ENCODE data around the gene GATAD2B.

Gene GATAD2B

GRCh38 chr1:153886127-153886526 is 36.6 kb downstream of the GATAD2B start:
- Histone ChIP-seq H2BK15ac (replicated peaks; ENCODE audit: low read depth) (no peak overlapping the region), H3K4me3 (ENCODE audit: low read length) (no peak overlapping the region), H2BK120ac (ENCODE audit: low read depth, low read length) (no peak overlapping the region), H3K4me1 (ENCODE audit: control insufficient read depth, low read depth, low read length) (no peaks in the 10 kb centered on the region), H3K9ac (ENCODE audit: low read length) (no peak overlapping the region), H2BK5ac (ENCODE audit: low read length) (no peak overlapping the region), H3K56ac (ENCODE audit: low read length) (no peak overlapping the region), H3K23ac (ENCODE audit: low read length) (no peak overlapping the region), H3K18ac (ENCODE audit: low read length) (no peak overlapping the region), H3K27ac (ENCODE audit: low read depth, low read length) (no peak overlapping the region), H3K79me1 (ENCODE audit: low read length) (peaks cover 9% of the 10 kb centered on the region), H3K4me2 (ENCODE audit: low read length) (no peak overlapping the region), H3K79me2 (ENCODE audit: control insufficient read depth, insufficient read depth, low read length) (peaks cover 37% of the 10 kb centered on the region), H3K36me3 (ENCODE audit: control insufficient read depth, insufficient read depth, low read length) (no peaks in the 10 kb centered on the region), H3K4ac (ENCODE audit: low read depth, low read length) (no peak overlapping the region), H2AK5ac (ENCODE audit: low read length) (no peak overlapping the region), H4K8ac (ENCODE audit: low read depth, low read length) (no peak overlapping the region), H4K5ac (ENCODE audit: low read length) (no peak overlapping the region), H3K27me3 (ENCODE audit: insufficient read depth, low read length, poor library complexity) (no peaks in the 10 kb centered on the region)
- WGBS (ENCODE audit: extremely low coverage, insufficient coverage, low lambda C conversion rate): no CpG with 5 or more reads among the region's 3 CpGs
- no peak for DNase-seq

GRCh38 chr1:153883223-153883622 is 39.5 kb downstream of the GATAD2B start:
- H2BK120ac ChIP-seq (ENCODE audit: low read depth, low read length): no peak overlapping the region
- H3K4ac ChIP-seq (ENCODE audit: low read depth, low read length): no peak overlapping the region
- 100% methylated on average over 2 of the region's 4 CpGs for WGBS (ENCODE audit: extremely low coverage, insufficient coverage, low lambda C conversion rate)
- H3K4me1 ChIP-seq (ENCODE audit: control insufficient read depth, low read depth, low read length): no peaks in the 10 kb centered on the region
- no peaks in the 10 kb centered on the region for H3K36me3 ChIP-seq (ENCODE audit: control insufficient read depth, insufficient read depth, low read length)
- no peak overlapping the region for H3K4me2 ChIP-seq (ENCODE audit: low read length)
- no peak overlapping the region for H3K9ac ChIP-seq (ENCODE audit: low read length)
- H3K27me3 ChIP-seq (ENCODE audit: insufficient read depth, low read length, poor library complexity): no peaks in the 10 kb centered on the region
- no peak overlapping the region for H3K27ac ChIP-seq (ENCODE audit: low read depth, low read length)
- H4K8ac ChIP-seq (ENCODE audit: low read depth, low read length): no peak overlapping the region
- H2BK5ac ChIP-seq (ENCODE audit: low read length): no peak overlapping the region
- no peak overlapping the region for H3K56ac ChIP-seq (ENCODE audit: low read length)
- H3K4me3 ChIP-seq (ENCODE audit: low read length): no peak overlapping the region
- H2AK5ac ChIP-seq (ENCODE audit: low read length): no peak overlapping the region
- H3K79me1 ChIP-seq (ENCODE audit: low read length): peaks cover 13% of the 10 kb centered on the region
- DNase-seq: peak; percentile 17
- peaks cover 48% of the 10 kb centered on the region for H3K79me2 ChIP-seq (ENCODE audit: control insufficient read depth, insufficient read depth, low read length)
- no peak overlapping the region for H3K23ac ChIP-seq (ENCODE audit: low read length)
- H2BK15ac ChIP-seq (replicated peaks; ENCODE audit: low read depth): no peak overlapping the region
- no peak overlapping the region for H3K18ac ChIP-seq (ENCODE audit: low read length)
- no peak overlapping the region for H4K5ac ChIP-seq (ENCODE audit: low read length)

GRCh38 chr1:153882296-153882912 is 40.4 kb downstream of the GATAD2B start:
- Histone ChIP-seq H3K4me3 (ENCODE audit: low read length) (no peak overlapping the region), H3K4me2 (ENCODE audit: low read length) (no peak overlapping the region), H2BK15ac (replicated peaks; ENCODE audit: low read depth) (no peak overlapping the region), H4K8ac (ENCODE audit: low read depth, low read length) (no peak overlapping the region), H2AK5ac (ENCODE audit: low read length) (no peak overlapping the region), H3K27ac (ENCODE audit: low read depth, low read length) (no peak overlapping the region), H3K27me3 (ENCODE audit: insufficient read depth, low read length, poor library complexity) (no peaks in the 10 kb centered on the region), H2BK120ac (ENCODE audit: low read depth, low read length) (no peak overlapping the region), H4K5ac (ENCODE audit: low read length) (no peak overlapping the region), H3K4ac (ENCODE audit: low read depth, low read length) (no peak overlapping the region), H3K9ac (ENCODE audit: low read length) (no peak overlapping the region), H2BK5ac (ENCODE audit: low read length) (no peak overlapping the region), H3K79me1 (ENCODE audit: low read length) (peaks cover 11% of the 10 kb centered on the region), H3K36me3 (ENCODE audit: control insufficient read depth, insufficient read depth, low read length) (no peaks in the 10 kb centered on the region), H3K23ac (ENCODE audit: low read length) (no peak overlapping the region), H3K18ac (ENCODE audit: low read length) (no peak overlapping the region), H3K56ac (ENCODE audit: low read length) (no peak overlapping the region), H3K79me2 (ENCODE audit: control insufficient read depth, insufficient read depth, low read length) (peaks cover 50% of the 10 kb centered on the region), H3K4me1 (ENCODE audit: control insufficient read depth, low read depth, low read length) (no peaks in the 10 kb centered on the region)
- WGBS (ENCODE audit: extremely low coverage, insufficient coverage, low lambda C conversion rate): no CpG with 5 or more reads among the region's 3 CpGs
- no peak for DNase-seq

GRCh38 chr1:153881751-153882150 is 41.0 kb downstream of the GATAD2B start:
- Histone ChIP-seq H3K4ac (ENCODE audit: low read depth, low read length) (no peak overlapping the region), H2AK5ac (ENCODE audit: low read length) (no peak overlapping the region), H4K8ac (ENCODE audit: low read depth, low read length) (no peak overlapping the region), H4K5ac (ENCODE audit: low read length) (no peak overlapping the region), H2BK15ac (replicated peaks; ENCODE audit: low read depth) (no peak overlapping the region), H3K4me3 (ENCODE audit: low read length) (no peak overlapping the region), H3K27me3 (ENCODE audit: insufficient read depth, low read length, poor library complexity) (no peaks in the 10 kb centered on the region), H3K4me1 (ENCODE audit: control insufficient read depth, low read depth, low read length) (no peaks in the 10 kb centered on the region), H2BK120ac (ENCODE audit: low read depth, low read length) (no peak overlapping the region), H3K4me2 (ENCODE audit: low read length) (no peak overlapping the region), H3K27ac (ENCODE audit: low read depth, low read length) (no peak overlapping the region), H3K79me1 (ENCODE audit: low read length) (peaks cover 11% of the 10 kb centered on the region), H2BK5ac (ENCODE audit: low read length) (no peak overlapping the region), H3K79me2 (ENCODE audit: control insufficient read depth, insufficient read depth, low read length) (peaks cover 50% of the 10 kb centered on the region), H3K9ac (ENCODE audit: low read length) (no peak overlapping the region), H3K23ac (ENCODE audit: low read length) (no peak overlapping the region), H3K36me3 (ENCODE audit: control insufficient read depth, insufficient read depth, low read length) (no peaks in the 10 kb centered on the region), H3K56ac (ENCODE audit: low read length) (no peak overlapping the region), H3K18ac (ENCODE audit: low read length) (no peak overlapping the region)
- DNase-seq: no peak
- WGBS (ENCODE audit: extremely low coverage, insufficient coverage, low lambda C conversion rate): 100% methylated on average over 2 of the region's 9 CpGs

- Histone ChIP-seq H3K4me1 (ENCODE audit: control insufficient read depth, low read depth, low read length) (no peaks in the 10 kb centered on the region), H3K4me2 (ENCODE audit: low read length) (no peak overlapping the region), H3K9ac (ENCODE audit: low read length) (no peak overlapping the region), H3K4ac (ENCODE audit: low read depth, low read length) (no peak overlapping the region), H3K79me1 (ENCODE audit: low read length) (peaks cover 15% of the 10 kb centered on the region), H3K23ac (ENCODE audit: low read length) (no peak overlapping the region), H4K8ac (ENCODE audit: low read depth, low read length) (no peak overlapping the region), H2BK5ac (ENCODE audit: low read length) (no peak overlapping the region), H2AK5ac (ENCODE audit: low read length) (no peak overlapping the region), H2BK120ac (ENCODE audit: low read depth, low read length) (no peak overlapping the region), H3K36me3 (ENCODE audit: control insufficient read depth, insufficient read depth, low read length) (no peaks in the 10 kb centered on the region), H2BK15ac (replicated peaks; ENCODE audit: low read depth) (no peak overlapping the region), H3K79me2 (ENCODE audit: control insufficient read depth, insufficient read depth, low read length) (peaks cover 51% of the 10 kb centered on the region), H3K18ac (ENCODE audit: low read length) (no peak overlapping the region), H3K27me3 (ENCODE audit: insufficient read depth, low read length, poor library complexity) (no peaks in the 10 kb centered on the region), H3K27ac (ENCODE audit: low read depth, low read length) (no peak overlapping the region), H3K4me3 (ENCODE audit: low read length) (no peak overlapping the region), H4K5ac (ENCODE audit: low read length) (no peak overlapping the region), H3K56ac (ENCODE audit: low read length) (no peak overlapping the region)
- WGBS (ENCODE audit: extremely low coverage, insufficient coverage, low lambda C conversion rate): no CpG with 5 or more reads among the region's 5 CpGs
- no peak for DNase-seq
These were observed 41.8 kb downstream of the GATAD2B start for GRCh38 chr1:153880962-153881361.

GRCh38 chr1:153880024-153880423 is 42.7 kb downstream of the GATAD2B start:
- Histone ChIP-seq H3K79me2 (ENCODE audit: control insufficient read depth, insufficient read depth, low read length) (peaks cover 56% of the 10 kb centered on the region), H2BK5ac (ENCODE audit: low read length) (no peak overlapping the region), H2BK15ac (replicated peaks; ENCODE audit: low read depth) (no peak overlapping the region), H4K8ac (ENCODE audit: low read depth, low read length) (no peak overlapping the region), H3K4me2 (ENCODE audit: low read length) (no peak overlapping the region), H3K36me3 (ENCODE audit: control insufficient read depth, insufficient read depth, low read length) (no peaks in the 10 kb centered on the region), H3K79me1 (ENCODE audit: low read length) (peaks cover 17% of the 10 kb centered on the region), H3K23ac (ENCODE audit: low read length) (no peak overlapping the region), H3K27me3 (ENCODE audit: insufficient read depth, low read length, poor library complexity) (no peaks in the 10 kb centered on the region), H3K4me1 (ENCODE audit: control insufficient read depth, low read depth, low read length) (no peaks in the 10 kb centered on the region), H3K27ac (ENCODE audit: low read depth, low read length) (no peak overlapping the region), H3K56ac (ENCODE audit: low read length) (no peak overlapping the region), H2AK5ac (ENCODE audit: low read length) (no peak overlapping the region), H3K4ac (ENCODE audit: low read depth, low read length) (no peak overlapping the region), H3K9ac (ENCODE audit: low read length) (no peak overlapping the region), H2BK120ac (ENCODE audit: low read depth, low read length) (no peak overlapping the region), H4K5ac (ENCODE audit: low read length) (no peak overlapping the region), H3K4me3 (ENCODE audit: low read length) (no peak overlapping the region), H3K18ac (ENCODE audit: low read length) (no peak overlapping the region)
- no peak for DNase-seq
- WGBS (ENCODE audit: extremely low coverage, insufficient coverage, low lambda C conversion rate): no CpG with 5 or more reads among the region's 9 CpGs

All from mesendoderm (in vitro differentiated cells).